GM03348 (cell line): Measurements from ENCODE around the gene PRTFDC1.
"Not testable (repeated sequence)": the region's sequence is repeated elsewhere in the genome, so short reads cannot be mapped to it uniquely, and the experiment has no call there.

Source experiments
- DNase-seq: peaks from one replicate; pipeline ENCODE4 v3.0.0; 2012; ENCODE audit warnings: low spot score

The PRTFDC1 gene

DNA sequence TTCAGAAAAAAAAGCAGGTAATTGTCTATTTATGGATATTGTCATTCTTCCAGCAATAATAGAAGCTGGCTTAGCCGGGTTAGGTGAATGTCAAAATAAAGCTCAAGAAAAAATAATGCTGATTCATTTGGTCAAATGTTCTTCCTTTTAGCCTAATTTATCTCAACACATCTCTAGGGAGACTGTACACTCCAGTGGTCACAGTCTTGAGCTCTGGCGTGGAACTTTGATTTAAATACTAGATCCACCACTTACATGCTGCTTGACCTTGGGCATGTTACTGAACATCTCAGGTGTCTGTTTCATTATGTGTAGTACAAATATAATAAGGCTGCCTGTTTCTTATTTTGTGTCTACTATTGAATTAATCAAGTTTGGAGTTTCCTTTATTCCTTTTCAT is 22.0 kb downstream of the PRTFDC1 start:
- no peak for DNase-seq

DNA sequence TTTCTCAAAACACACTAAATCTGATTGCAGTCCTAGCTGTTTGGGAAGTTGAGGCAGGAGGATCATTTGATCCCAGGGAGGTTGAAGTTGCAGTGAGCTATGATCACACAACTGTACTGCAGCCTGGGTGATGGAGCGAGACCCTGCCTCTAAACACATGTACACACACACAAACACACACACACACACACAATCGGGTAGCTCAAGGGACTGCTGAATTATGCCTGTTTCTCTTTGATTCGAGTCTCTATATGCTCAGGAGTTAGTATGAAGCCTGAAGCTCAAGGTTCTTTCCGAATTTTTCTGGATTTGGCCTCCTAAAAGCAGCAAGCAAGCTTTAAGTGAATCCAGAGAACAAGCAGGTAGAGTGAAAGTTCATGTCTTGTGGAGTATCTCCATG is 22.5 kb downstream of the PRTFDC1 start:
- no peak for DNase-seq

DNA sequence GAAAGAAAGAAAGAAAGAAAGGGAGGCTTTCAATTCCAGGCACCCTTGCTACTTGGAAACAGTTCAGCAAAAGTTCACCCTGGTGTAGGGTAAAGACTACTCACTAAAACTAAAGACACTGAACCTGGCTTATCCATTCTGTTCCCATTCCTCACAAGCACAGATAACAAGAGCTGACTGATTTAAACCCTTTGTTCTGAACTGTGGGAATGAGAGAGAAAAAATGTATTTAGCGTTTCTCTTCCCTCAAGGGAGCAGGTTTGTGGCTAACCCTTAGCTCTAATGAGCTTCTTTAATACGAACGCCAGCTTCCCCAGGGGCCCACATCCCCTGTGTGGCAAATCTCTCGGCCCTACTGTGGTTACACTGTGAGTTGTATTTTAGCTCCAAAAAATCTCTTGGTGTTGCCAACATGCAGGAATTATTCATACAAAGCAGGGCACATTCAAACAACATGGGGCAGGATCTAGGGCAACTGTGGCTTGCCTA is 23.3 kb downstream of the PRTFDC1 start:
- peak; percentile 62 for DNase-seq

DNA sequence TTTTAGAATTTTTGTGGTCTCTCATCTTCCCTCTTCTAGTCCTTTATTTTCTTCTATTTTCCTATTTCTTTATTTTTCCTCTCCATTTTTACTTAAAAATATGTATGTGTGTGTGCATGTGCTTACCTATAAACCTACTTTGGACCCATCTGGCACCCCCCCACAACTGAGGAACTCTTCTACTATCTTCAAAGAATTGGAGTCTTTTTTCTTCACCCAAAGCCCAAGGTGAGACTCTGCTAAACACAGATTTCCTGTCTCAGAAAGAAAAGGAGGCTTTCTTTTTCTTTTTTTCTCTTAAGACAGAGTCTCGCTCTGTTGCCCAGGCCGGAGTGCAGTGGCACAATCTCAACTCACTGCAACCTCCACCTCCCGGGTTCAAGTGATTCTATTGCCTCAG is 24.2 kb downstream of the PRTFDC1 start:
- no peak for DNase-seq

GRCh38 chr10:24926557-24926956 is 25.8 kb downstream of the PRTFDC1 start:
- DNase-seq: no peak

DNA sequence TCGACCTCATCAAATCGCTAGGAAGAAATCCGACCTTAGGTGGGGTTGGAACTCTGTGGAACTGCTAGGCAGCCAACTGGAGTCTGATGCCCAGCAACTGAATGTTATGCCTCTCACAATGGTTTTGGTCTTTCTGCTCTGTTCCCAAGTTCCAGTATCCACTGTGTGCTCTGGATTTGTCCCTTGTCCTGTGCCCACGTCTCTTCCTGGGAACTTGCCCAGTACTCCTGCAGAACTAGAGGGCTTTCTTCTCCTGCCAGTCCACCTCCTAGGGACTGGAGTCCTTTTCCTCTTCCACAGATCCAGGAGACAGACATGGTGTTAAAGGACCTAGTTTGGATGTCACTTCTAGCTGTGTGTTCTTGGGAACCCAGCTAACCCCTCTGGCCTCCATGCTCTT is 26.6 kb downstream of the PRTFDC1 start:
- no peak for DNase-seq

GRCh38 chr10:24924483-24924882 is 27.9 kb downstream of the PRTFDC1 start:
- not testable (repeated sequence) for DNase-seq

- DNase-seq: not testable (repeated sequence)
Measured at GRCh38 chr10:24922222-24922868, 30.1 kb downstream of the PRTFDC1 start.

DNA sequence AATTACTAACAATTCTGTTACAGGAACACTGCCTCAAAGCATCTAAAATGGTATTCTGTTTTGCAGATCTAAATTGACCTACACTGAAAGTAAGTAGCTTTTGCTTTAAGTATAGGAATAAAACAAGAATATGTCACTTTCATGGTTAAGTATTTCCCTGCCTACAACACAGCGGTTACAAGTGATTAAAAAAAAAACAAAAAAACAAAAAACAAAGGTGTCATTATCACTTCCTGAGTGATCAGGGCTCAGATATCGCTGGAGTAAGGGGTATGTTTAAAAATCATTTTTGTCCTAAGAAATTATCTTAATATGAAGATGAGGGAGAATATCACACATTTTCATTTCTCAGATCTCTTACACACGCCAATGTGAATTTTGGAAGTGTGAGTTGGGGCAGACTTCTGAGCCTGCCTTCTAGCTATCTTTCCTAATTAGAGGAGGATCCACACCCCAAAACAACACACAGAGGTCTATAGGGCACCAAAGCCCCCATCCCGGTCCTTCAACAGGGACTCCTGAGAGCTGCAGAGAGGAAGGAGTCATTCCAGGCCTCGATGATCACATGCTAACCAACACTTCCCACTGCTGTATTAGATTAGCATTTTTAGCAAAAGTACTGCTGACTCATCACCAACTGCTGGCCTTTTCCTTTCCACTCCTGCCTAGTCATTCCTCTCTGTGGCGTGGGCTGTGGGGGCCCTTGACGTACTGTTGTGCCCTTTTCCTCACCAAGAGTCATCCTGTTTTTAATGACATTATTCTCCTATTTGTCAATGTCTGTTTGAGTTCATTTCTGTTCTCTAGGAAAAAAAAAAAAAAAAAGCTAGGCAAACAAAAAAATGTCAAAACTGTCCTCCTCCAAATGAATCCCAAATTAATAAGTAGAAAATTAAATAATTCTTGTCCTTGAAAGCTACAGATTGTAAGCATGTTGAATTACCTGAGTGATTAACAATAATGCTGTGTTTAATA is 31.2 kb downstream of the PRTFDC1 start:
- DNase-seq: peak; percentile 82

- DNase-seq: not testable (repeated sequence)
Measured at GRCh38 chr10:24920192-24920591, 32.2 kb downstream of the PRTFDC1 start.

DNA sequence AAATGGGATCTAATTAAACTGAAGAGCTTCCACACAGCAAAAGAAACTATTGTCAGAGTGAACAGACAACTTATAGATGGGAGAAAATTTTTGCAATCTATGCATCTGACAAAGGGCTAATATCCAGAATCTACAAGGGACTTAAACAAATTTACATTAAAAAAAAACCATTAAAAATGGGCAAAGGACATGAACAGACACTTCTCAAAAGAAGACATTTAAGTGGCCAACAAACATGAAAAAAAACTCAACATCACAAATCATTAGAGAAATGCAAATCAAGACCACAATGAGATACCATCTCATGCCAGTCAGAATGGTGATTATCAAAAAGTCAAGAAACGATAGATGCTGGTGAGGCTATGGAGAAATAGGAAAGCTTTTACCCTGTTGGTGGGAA is 32.8 kb downstream of the PRTFDC1 start:
- not testable (repeated sequence) for DNase-seq

- no peak for DNase-seq
Measured at GRCh38 chr10:24917979-24918378, 34.4 kb downstream of the PRTFDC1 start.

DNA sequence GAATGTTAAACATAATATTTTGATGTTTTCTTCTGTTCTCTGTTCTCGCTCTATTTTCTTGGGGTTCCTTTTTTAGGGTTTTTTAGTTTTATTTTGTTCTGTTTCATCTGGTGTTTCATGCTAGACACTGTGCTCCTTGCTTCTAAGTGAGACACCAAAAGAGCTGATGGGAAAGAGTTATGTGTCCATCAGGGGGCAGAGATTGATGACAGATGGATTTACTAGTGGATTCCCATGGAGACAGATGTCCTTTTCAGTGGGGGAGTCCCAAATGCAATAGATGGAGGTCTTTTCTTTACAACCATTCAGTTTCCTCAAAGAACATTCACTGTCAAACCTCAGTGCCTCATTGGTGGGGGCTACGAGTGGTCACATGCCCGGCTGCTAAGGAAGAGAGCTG is 34.9 kb downstream of the PRTFDC1 start:
- DNase-seq: no peak

GRCh38 chr10:24916365-24916764 is 36.0 kb downstream of the PRTFDC1 start:
- no peak for DNase-seq

- no peak for DNase-seq
Measured at GRCh38 chr10:24915304-24915703, 37.1 kb downstream of the PRTFDC1 start.

- DNase-seq: no peak
Measured at GRCh38 chr10:24914148-24914547, 38.3 kb downstream of the PRTFDC1 start.

GRCh38 chr10:24912215-24912614 is 40.2 kb downstream of the PRTFDC1 start:
- no peak for DNase-seq

DNA sequence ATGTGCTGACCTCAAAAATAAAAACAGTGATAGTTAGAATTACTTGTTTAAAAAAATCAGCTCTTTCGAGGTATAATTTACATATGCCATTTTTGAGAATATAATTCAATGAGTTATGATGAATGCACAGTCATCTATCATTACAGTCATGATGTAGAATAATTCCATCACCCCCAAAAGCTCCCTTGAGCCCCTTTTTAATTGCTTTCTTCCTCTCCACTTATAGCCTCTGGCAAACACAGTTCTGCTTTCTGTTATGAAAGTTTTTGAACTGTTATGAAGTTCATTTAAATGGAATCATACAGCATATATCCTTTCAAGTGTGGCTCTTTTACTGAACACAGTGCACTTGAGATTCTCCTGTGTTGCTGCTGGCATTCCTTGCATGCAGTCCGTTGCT is 41.4 kb downstream of the PRTFDC1 start:
- DNase-seq: no peak

DNA sequence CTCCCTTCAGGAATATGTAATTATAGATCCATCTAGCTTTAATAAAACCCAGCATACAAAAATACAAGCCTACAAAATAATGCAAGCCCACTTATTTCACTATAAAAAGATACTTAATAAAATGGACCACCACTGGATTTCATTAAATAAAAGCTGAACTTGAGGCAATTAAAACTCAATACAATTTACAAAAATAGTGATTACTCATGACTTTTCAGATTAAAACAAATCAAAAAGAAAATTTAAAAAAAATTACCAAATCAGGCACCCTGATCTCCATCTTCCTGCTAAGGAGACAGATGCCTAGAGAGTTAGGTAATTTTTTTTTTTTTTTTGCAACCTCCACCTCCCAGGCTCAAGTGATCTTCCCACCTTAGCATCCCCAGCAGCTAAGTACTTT is 41.8 kb downstream of the PRTFDC1 start:
- no peak for DNase-seq

- DNase-seq: no peak
Measured at GRCh38 chr10:24908793-24909423, 43.5 kb downstream of the PRTFDC1 start.

GRCh38 chr10:24907956-24908355 is 44.5 kb downstream of the PRTFDC1 start:
- DNase-seq: no peak

DNA sequence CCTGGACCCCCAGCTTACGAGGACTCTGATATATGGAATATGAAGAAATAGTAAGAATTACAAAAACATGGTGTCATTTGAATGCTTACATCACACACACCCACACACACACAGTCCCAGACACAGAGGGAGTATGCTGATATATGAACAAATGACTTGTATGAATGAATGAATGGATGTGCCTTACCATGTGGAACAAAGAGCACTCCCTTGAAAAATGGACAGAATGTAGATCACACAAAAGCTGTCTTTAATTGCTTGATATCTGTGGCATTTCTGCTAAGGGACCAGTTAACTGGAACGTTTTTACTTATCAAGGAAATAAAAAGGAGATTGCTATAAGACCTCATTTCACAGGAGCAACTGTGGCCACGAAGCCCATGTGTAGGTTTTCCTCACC is 46.0 kb downstream of the PRTFDC1 start:
- no peak for DNase-seq

GRCh38 chr10:24904824-24905223 is 47.6 kb downstream of the PRTFDC1 start:
- DNase-seq: no peak
